Fibroblast of villous mesenchyme (primary cell): Measurements from ENCODE around the gene FLT4. TPM values are rescaled to one million over a fixed set of nuclear protein-coding genes. Genes with fewer than 3 reads are reported as not detected.
A peak's percentile ranks its signal among the peaks of the same experiment; 100 is the strongest.

Experiments used
- DNase-seq: peaks from one replicate; pipeline ENCODE4 v3.0.0-alpha.2; 2010; ENCODE audit warnings: low read depth
- H3K4me3 ChIP-seq: 2 replicates; pipeline ENCODE4 v1.5.1; 2011; ENCODE audit warnings: low read depth, mild to moderate bottlenecking, low read length
- total RNA-seq: library from RNA; depleted of rRNA; stranded (reverse); fragments of >200 nt; gene quantifications from 2 replicates; pipeline ENCODE4 v1.2.3, GENCODE V29; 2012
- TF ChIP-seq, protein P1 (sequence below): IDR thresholded peaks from 2 replicates; pipeline ENCODE4 v1.5.1; 2012; ENCODE audit warnings: low read depth, mild to moderate bottlenecking, low read length; ENCODE audit not compliant: insufficient read depth

The FLT4 gene
- total RNA-seq, 1 donor, result 0.43 TPM

DNA sequence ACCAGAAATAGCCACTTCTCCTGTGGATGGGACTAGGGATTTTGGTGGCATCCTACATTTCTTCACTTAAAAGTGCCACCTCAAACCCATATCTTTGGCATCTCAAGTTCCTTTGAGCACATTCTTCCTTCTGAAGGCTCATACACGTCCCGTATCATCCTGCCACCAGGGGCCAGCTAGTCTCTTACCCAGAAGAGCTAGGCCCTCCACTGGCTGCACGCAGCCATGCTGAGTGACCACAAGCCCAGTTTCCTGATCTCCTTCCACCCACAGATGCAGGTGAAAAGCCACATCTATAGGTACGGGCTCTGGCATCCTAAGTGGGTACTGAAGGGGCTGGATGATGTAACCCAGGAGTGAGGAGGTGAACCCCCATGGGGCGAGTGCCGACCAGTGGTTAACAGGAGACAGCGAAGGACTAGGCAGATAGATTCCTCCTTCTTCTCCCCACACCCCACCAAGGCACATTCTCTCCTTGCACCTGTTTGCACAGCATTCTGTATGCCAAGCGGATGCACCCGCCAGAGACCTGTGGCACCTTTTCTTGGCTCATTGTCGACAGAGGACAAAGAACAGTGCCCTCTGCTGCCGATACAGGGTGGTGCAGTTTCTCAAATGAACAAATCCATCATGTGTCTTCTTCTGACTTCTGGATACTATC is 43.7 kb downstream of the FLT4 start:
- TF ChIP-seq, protein P1, sequence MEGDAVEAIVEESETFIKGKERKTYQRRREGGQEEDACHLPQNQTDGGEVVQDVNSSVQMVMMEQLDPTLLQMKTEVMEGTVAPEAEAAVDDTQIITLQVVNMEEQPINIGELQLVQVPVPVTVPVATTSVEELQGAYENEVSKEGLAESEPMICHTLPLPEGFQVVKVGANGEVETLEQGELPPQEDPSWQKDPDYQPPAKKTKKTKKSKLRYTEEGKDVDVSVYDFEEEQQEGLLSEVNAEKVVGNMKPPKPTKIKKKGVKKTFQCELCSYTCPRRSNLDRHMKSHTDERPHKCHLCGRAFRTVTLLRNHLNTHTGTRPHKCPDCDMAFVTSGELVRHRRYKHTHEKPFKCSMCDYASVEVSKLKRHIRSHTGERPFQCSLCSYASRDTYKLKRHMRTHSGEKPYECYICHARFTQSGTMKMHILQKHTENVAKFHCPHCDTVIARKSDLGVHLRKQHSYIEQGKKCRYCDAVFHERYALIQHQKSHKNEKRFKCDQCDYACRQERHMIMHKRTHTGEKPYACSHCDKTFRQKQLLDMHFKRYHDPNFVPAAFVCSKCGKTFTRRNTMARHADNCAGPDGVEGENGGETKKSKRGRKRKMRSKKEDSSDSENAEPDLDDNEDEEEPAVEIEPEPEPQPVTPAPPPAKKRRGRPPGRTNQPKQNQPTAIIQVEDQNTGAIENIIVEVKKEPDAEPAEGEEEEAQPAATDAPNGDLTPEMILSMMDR, result peak; percentile 86
- no peak overlapping the region for H3K4me3 ChIP-seq

GRCh38 chr5:180604271-180604670 is 45.1 kb downstream of the FLT4 start:
- H3K4me3 ChIP-seq, result no peak overlapping the region
- DNase-seq, result no peak
- TF ChIP-seq, protein P1, result no peak

More for the DNA sequence above, 43.7 kb downstream of the FLT4 start:
- peak; percentile 64 for DNase-seq

DNA sequence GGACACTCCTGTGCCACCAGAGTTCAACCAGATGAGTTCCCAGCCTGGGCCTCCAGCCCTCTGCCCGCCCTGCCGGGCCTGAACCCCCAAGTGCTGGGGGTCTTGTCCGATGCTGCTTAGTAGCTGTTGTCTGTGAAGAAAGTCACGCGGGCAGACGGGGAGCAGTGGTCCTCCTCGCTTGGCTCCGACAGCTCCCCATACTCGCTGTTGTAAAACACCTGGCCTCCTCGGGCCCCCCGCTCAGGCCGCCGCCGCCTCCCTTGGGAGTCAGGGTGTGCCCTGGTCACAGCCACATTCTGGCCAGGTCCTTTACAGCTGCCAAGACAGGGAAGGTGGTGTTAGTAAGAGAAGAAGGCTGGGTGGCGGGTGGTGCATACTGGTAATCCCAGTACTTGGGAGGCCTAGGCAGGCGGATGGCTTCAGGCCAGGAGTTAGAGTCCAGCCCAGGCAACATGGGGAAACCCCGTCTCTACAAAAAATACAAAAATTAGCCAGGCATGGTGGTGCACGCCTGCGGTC is 46.3 kb downstream of the FLT4 start:
- DNase-seq, result no peak
- TF ChIP-seq, protein P1, result no peak
- H3K4me3 ChIP-seq, result no peak overlapping the region

DNA sequence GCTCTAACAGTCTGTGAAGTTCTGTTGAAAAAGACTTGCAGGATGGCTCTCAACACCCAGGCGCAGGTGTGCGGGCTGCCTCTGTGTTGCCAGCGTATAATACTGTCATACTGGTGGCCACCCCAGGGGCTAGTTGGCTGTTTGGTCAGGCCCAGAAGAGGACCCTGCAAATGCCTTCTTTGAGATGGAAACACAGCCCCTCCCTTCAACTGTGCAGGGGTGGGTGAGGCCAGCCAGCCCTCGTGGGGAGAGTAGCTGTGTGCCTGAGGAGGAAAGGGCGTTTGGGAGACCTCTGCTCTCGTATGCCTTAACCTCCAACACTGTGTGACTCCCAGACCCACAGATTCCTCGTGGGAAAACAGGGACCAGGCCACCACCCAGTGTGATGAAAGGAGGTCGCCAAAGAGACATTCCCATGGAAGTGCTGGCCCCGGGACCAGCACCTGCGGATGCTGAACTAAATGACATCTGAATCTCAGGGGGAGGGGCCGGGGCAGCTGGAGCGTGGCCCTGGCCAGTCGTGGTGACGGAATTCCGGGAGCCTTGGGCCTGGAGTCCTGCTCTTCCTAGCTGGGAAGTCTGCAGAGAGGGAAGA is 46.8 kb downstream of the FLT4 start:
- H3K4me3 ChIP-seq, result no peak overlapping the region
- TF ChIP-seq, protein P1, result no peak
- DNase-seq, result no peak

DNA sequence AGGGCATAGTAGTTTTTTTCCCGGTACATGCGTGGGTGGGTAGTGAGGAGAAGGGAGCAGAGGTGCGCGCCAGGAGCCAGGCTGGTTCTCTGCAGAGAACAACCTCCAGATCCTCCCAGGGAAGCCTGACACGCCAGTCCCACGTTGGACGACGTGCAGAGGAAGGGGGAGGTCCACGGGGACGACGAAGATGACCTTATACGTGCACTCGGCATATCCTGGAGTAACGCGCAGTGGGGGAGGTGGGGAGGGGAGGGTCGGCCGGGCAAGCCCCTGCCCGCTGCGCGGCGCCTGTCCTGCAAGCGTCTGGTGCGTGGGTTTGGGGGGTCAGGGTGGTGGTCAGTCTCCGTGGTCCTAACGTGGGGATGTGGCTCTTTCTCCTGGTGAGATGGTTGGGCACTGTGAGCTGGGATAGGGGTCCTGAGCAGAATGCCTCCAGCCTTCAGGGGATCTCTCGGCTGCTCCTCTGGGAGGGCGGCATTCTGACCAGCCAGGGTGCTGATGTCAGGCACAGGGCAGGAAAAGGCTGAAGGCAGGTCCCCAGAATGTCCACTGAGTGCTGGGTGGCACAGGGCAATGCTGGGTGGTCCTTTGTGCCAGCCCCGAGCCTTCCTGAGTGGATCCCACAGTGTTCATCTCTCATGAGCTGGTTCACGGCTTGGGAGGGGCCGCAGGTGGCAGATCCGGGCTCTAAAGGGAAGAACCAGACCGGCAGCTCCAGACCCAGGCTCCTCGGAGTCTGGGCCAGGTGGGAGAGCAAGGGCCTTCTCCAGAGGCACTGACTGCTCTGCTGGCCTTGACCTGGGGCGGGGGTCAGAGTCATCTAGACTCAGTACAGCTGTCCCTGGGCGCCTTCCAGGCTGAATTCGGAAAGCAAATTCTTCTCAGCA is 47.6 kb downstream of the FLT4 start:
- DNase-seq, result no peak
- no peak overlapping the region for H3K4me3 ChIP-seq
- TF ChIP-seq, protein P1, result no peak

- DNase-seq, result no peak
- TF ChIP-seq, protein P1, result no peak
Observed at GRCh38 chr5:180600554-180601041, 48.8 kb downstream of the FLT4 start.

More at GRCh38 chr5:180600554-180601041, 48.8 kb downstream of the FLT4 start:
- H3K4me3 ChIP-seq, result no peak overlapping the region
